ENCODE measurements around the gene APCDD1L.
"Not testable (repeated sequence)": the region's sequence is repeated elsewhere in the genome, so short reads cannot be mapped to it uniquely, and the experiment has no call there.

Gene APCDD1L

DNA sequence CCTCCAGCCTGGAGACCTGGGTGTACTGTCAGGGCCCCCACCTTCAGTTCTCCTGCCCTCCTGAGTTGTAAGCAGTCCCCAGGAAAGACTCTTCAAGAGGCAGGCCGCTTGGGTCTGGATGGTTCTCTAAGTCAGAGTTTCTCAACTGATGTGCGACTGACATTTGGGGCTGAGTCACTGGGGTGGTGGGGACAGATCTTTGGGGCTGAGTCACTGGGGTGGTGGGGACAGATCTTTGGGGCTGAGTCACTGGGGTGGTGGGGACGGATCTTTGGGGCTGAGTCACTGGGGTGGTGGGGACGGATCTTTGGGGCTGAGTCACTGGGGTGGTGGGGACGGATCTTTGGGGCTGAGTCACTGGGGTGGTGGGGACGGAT, 26.8 kb upstream of the APCDD1L start:
- H3K27me3 ChIP-seq (ENCODE audit: control insufficient read depth, insufficient read depth, low read length): not testable (repeated sequence)

GRCh38 chr20:58538752-58539151, 23.6 kb upstream of the APCDD1L start:
- Histone ChIP-seq H3K27me3 (ENCODE audit: control insufficient read depth, insufficient read depth, low read length) (no peaks in the 10 kb centered on the region), H3K4me1 (ENCODE audit: control insufficient read depth, insufficient read depth, low read length) (no peaks in the 10 kb centered on the region), H3K4me3 (ENCODE audit: low read length) (no peak overlapping the region), H3K27ac (ENCODE audit: low read depth, low read length) (no peak overlapping the region), H3K9ac (ENCODE audit: low read length) (no peak overlapping the region), H3K36me3 (ENCODE audit: control insufficient read depth, insufficient read depth, low read length) (no peaks in the 10 kb centered on the region)

More for the DNA sequence above, 26.8 kb upstream of the APCDD1L start:
- H3K36me3 ChIP-seq (ENCODE audit: control insufficient read depth, insufficient read depth, low read length); H3K4me1 ChIP-seq (ENCODE audit: control insufficient read depth, insufficient read depth, low read length); H3K27ac ChIP-seq (ENCODE audit: low read depth, low read length); H3K4me3 ChIP-seq (ENCODE audit: low read length); H3K9ac ChIP-seq (ENCODE audit: low read length): not testable (repeated sequence)

DNA sequence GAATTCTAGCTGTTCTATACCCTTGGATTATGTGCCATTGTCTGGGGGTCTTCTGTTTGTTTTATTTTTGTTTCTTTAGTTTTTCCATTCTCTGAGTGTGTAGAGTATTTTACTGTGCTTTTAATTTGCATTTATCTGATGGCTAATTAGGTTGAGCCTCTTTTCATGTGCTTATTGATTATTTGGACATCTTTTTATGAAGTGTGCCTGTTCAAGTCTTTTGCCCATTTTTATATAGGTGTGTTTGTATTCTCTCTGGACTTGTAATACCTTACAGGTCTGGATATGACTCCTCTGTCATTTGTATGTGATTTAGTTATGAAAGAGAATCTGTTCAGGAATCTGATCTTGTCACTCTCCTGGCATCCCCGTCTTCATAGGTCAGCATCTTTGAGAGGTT, 22.6 kb upstream of the APCDD1L start:
- H3K36me3 ChIP-seq (ENCODE audit: control insufficient read depth, insufficient read depth, low read length): no peaks in the 10 kb centered on the region
- no peaks in the 10 kb centered on the region for H3K4me1 ChIP-seq (ENCODE audit: control insufficient read depth, insufficient read depth, low read length)
- H3K27me3 ChIP-seq (ENCODE audit: control insufficient read depth, insufficient read depth, low read length): no peaks in the 10 kb centered on the region
- no peak overlapping the region for H3K4me3 ChIP-seq (ENCODE audit: low read length)
- H3K9ac ChIP-seq (ENCODE audit: low read length): no peak overlapping the region
- no peak overlapping the region for H3K27ac ChIP-seq (ENCODE audit: low read depth, low read length)

GRCh38 chr20:58536289-58536688, 21.1 kb upstream of the APCDD1L start:
- H3K36me3 ChIP-seq (ENCODE audit: control insufficient read depth, insufficient read depth, low read length): no peaks in the 10 kb centered on the region
- H3K27ac ChIP-seq (ENCODE audit: low read depth, low read length): no peak overlapping the region
- H3K9ac ChIP-seq (ENCODE audit: low read length): no peak overlapping the region
- H3K4me1 ChIP-seq (ENCODE audit: control insufficient read depth, insufficient read depth, low read length): no peaks in the 10 kb centered on the region
- no peaks in the 10 kb centered on the region for H3K27me3 ChIP-seq (ENCODE audit: control insufficient read depth, insufficient read depth, low read length)
- H3K4me3 ChIP-seq (ENCODE audit: low read length): no peak overlapping the region

DNA sequence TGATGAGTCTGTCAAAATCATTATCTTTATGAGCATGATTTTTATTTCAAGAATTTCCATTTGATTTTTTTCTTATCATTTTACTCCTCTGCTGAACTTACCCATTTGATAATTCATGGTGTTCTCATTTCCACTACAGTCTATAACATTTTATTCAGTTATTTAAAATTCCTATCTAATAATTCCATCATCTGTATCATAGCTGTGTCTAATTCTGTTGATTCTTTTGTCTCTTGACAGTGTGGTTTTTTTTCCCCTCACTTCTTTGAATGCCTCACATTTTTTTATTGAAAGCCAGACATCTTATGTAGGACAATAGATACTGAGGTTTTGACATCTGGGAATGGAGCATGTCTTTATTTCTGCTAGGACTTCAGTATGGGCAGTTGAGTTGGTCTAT, 16.5 kb upstream of the APCDD1L start:
- Histone ChIP-seq H3K27me3 (ENCODE audit: control insufficient read depth, insufficient read depth, low read length) (no peaks in the 10 kb centered on the region), H3K36me3 (ENCODE audit: control insufficient read depth, insufficient read depth, low read length) (no peaks in the 10 kb centered on the region), H3K9ac (ENCODE audit: low read length) (no peak overlapping the region), H3K4me1 (ENCODE audit: control insufficient read depth, insufficient read depth, low read length) (no peaks in the 10 kb centered on the region), H3K4me3 (ENCODE audit: low read length) (no peak overlapping the region), H3K27ac (ENCODE audit: low read depth, low read length) (no peak overlapping the region)

DNA sequence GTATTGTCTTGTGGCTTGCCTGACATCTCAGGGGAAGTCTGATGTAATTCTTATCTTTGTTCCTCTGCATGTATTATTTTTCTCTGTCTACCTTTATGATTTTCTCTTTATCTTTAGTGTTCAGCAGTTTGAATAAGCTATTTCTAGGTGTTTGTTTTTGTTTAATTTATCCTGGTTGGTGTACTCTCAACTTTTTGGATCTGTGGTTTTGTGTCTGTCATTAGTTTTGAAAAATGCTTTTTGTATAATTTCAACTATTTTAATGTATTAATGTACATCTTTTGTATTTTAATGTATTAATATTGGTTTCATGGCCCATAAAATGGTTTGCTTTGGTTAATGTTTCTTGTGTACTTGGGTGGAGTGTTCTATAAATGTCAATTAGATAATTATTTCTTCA, 15.9 kb upstream of the APCDD1L start:
- H3K36me3 ChIP-seq (ENCODE audit: control insufficient read depth, insufficient read depth, low read length): no peaks in the 10 kb centered on the region
- H3K4me1 ChIP-seq (ENCODE audit: control insufficient read depth, insufficient read depth, low read length): no peaks in the 10 kb centered on the region
- H3K27ac ChIP-seq (ENCODE audit: low read depth, low read length): no peak overlapping the region
- H3K9ac ChIP-seq (ENCODE audit: low read length): no peak overlapping the region
- no peak overlapping the region for H3K4me3 ChIP-seq (ENCODE audit: low read length)
- H3K27me3 ChIP-seq (ENCODE audit: control insufficient read depth, insufficient read depth, low read length): no peaks in the 10 kb centered on the region

DNA sequence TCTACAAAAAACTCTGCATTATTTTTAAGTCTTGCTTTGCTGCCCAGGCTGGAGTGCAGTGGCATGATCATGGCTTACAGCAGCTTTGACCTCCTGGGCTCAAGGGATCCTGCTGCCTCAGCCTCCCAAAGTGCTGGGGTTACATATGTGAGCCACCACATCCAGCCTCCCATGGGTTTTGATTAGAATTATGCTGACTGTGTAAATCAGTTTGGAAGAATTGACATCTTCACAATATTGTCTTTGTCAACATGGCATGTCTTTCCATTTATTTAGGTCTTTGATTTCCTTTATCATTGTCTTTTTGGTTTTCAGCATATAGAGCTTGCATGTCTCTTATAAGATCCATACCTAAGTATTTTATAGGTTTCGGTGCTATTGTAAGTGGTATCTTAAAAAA, 13.2 kb upstream of the APCDD1L start:
- H3K9ac ChIP-seq (ENCODE audit: low read length): no peak overlapping the region
- no peaks in the 10 kb centered on the region for H3K36me3 ChIP-seq (ENCODE audit: control insufficient read depth, insufficient read depth, low read length)
- no peaks in the 10 kb centered on the region for H3K27me3 ChIP-seq (ENCODE audit: control insufficient read depth, insufficient read depth, low read length)
- no peak overlapping the region for H3K27ac ChIP-seq (ENCODE audit: low read depth, low read length)
- H3K4me3 ChIP-seq (ENCODE audit: low read length): no peak overlapping the region
- H3K4me1 ChIP-seq (ENCODE audit: control insufficient read depth, insufficient read depth, low read length): no peaks in the 10 kb centered on the region

DNA sequence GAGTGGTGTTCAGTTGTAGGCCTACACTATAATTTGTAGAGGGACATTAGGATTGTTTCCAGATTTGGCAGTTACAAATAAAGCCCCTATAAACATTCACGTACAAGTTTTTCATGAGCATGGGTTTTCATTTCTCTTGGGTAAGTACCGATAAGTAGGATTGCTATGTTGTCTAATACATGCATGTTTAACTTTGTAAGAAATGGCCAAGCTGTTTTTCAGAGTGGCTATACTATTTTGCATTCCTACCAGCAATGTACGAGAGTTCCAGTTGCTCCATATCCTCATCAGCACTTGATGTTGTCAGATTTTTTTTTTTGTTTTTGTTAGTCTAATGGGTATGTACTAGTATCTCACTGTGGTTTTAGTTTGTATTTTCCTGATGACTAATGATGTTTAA, 11.2 kb upstream of the APCDD1L start:
- Histone ChIP-seq H3K27me3 (ENCODE audit: control insufficient read depth, insufficient read depth, low read length) (no peaks in the 10 kb centered on the region), H3K36me3 (ENCODE audit: control insufficient read depth, insufficient read depth, low read length) (no peaks in the 10 kb centered on the region), H3K9ac (ENCODE audit: low read length) (no peak overlapping the region), H3K4me3 (ENCODE audit: low read length) (no peak overlapping the region), H3K27ac (ENCODE audit: low read depth, low read length) (no peak overlapping the region), H3K4me1 (ENCODE audit: control insufficient read depth, insufficient read depth, low read length) (no peaks in the 10 kb centered on the region)

- Histone ChIP-seq H3K4me1 (ENCODE audit: control insufficient read depth, insufficient read depth, low read length) (no peaks in the 10 kb centered on the region), H3K9ac (ENCODE audit: low read length) (no peak overlapping the region), H3K4me3 (ENCODE audit: low read length) (no peak overlapping the region), H3K27me3 (ENCODE audit: control insufficient read depth, insufficient read depth, low read length) (no peaks in the 10 kb centered on the region), H3K36me3 (ENCODE audit: control insufficient read depth, insufficient read depth, low read length) (no peaks in the 10 kb centered on the region), H3K27ac (ENCODE audit: low read depth, low read length) (no peak overlapping the region)
Observed at GRCh38 chr20:58524814-58525213, 9.6 kb upstream of the APCDD1L start.

DNA sequence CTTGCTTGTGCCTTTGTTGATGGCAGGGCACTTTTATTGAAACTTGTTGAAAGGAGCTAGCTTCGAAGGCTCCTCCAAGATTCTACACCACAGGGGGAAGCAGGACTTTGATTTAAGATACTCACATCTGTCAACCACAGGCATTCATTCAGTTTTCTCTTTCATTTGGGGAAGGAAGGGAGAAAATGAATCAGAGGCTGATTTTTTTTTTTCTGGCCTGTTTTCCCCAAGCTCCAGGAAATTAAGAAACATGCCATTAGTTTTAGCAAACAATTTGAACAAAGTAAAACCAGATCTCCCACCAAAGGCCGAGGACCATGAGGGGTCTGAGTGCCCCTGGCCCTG, 8.7 kb upstream of the APCDD1L start:
- Histone ChIP-seq H3K9ac (ENCODE audit: low read length) (no peak overlapping the region), H3K4me1 (ENCODE audit: control insufficient read depth, insufficient read depth, low read length) (no peaks in the 10 kb centered on the region), H3K27me3 (ENCODE audit: control insufficient read depth, insufficient read depth, low read length) (no peaks in the 10 kb centered on the region), H3K27ac (ENCODE audit: low read depth, low read length) (no peak overlapping the region), H3K36me3 (ENCODE audit: control insufficient read depth, insufficient read depth, low read length) (no peaks in the 10 kb centered on the region), H3K4me3 (ENCODE audit: low read length) (no peak overlapping the region)

DNA sequence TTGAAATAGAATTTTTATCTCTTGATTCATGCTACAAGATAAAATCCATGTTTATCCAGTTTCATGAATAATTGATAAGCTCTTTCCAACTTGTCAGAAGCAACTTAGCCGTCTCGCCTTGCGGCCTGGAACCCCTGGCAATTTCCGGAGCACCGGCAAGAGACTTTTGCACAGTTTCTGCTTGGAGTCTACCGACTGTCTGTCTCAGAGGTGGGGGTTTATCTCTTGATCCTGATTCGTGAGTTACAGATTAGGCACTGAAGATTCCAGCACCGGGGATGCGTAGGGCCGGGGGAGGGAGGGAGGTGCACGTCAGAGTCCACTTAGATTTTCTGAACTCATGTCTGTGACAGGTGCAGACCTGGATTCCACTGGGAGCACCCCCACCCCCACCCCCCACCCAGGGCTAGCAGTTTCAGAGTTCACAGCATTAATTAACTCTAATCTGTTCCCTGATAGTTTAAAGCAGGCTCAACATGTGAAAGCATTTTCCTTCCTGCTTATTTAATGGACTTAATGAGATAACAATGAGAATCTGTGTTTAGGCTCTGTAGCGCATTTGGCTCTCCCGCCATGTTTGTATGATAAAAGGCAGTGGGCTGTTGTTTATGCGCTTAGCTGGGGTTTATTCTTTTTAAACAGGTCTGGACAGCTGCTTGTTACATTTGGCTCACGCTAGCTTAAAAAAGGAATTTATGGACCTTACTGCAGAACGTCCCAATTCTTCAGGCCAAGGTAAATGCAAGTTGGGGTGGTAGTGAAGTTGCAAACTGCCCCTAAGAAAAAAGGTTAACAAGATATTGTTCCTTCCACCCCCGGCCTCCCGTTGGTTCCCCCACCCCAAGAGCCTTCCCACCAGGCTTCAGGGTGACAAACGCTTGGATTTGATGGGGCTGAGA, 8.1 kb upstream of the APCDD1L start:
- Histone ChIP-seq H3K4me3 (ENCODE audit: low read length) (no peak overlapping the region), H3K27me3 (ENCODE audit: control insufficient read depth, insufficient read depth, low read length) (no peaks in the 10 kb centered on the region), H3K27ac (ENCODE audit: low read depth, low read length) (no peak overlapping the region), H3K36me3 (ENCODE audit: control insufficient read depth, insufficient read depth, low read length) (no peaks in the 10 kb centered on the region), H3K9ac (ENCODE audit: low read length) (no peak overlapping the region), H3K4me1 (ENCODE audit: control insufficient read depth, insufficient read depth, low read length) (no peaks in the 10 kb centered on the region)

GRCh38 chr20:58522666-58523065, 7.5 kb upstream of the APCDD1L start:
- Histone ChIP-seq H3K36me3 (ENCODE audit: control insufficient read depth, insufficient read depth, low read length) (no peaks in the 10 kb centered on the region), H3K4me1 (ENCODE audit: control insufficient read depth, insufficient read depth, low read length) (no peaks in the 10 kb centered on the region), H3K27me3 (ENCODE audit: control insufficient read depth, insufficient read depth, low read length) (no peaks in the 10 kb centered on the region), H3K9ac (ENCODE audit: low read length) (no peak overlapping the region), H3K4me3 (ENCODE audit: low read length) (no peak overlapping the region), H3K27ac (ENCODE audit: low read depth, low read length) (no peak overlapping the region)

DNA sequence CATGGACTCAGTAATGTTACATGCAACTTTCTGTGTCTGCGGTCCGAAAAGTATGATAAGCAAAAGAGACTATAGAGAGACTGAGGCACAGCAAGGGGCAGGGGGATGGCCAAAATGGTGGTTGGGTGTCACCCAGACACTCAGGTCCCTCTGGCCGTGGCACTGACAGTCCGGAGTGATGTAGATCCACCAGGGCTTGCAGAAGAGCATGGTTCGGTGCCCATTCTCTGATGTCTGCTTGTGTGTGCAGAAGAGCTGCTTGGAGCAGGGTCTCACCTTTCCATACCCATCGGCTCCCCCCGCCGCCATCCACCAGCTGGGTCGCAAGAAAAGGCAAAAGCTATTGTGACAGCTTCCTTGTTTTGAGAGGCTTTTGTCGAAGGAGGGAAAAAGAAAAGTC, 6.6 kb upstream of the APCDD1L start:
- H3K9ac ChIP-seq (ENCODE audit: low read length): no peak overlapping the region
- no peak overlapping the region for H3K4me3 ChIP-seq (ENCODE audit: low read length)
- no peaks in the 10 kb centered on the region for H3K27me3 ChIP-seq (ENCODE audit: control insufficient read depth, insufficient read depth, low read length)
- no peaks in the 10 kb centered on the region for H3K4me1 ChIP-seq (ENCODE audit: control insufficient read depth, insufficient read depth, low read length)
- no peak overlapping the region for H3K27ac ChIP-seq (ENCODE audit: low read depth, low read length)
- no peaks in the 10 kb centered on the region for H3K36me3 ChIP-seq (ENCODE audit: control insufficient read depth, insufficient read depth, low read length)
